T-helper 1 cell treated with Interleukin-12 subunit alpha and Interleukin-12 subunit beta and Interleukin-4 antibody, amounts not matched to agents 30 ng/mL and 1 ng/mL, for 36 hours (primary cell): ENCODE data around the gene GPX4. TPM values are rescaled to one million over a fixed set of nuclear protein-coding genes. Genes with fewer than 3 reads are reported as not detected.

ENCODE experiments used
- intact Hi-C: fragments of 100-400 bp; cut with micrococcal nuclease; formaldehyde crosslinking; loops from one replicate; pipeline ENCODE4 v1.15.1; 2024
- total RNA-seq: library from RNA; stranded (reverse); gene quantifications from 2 replicates; pipeline ENCODE4 v1.2.3, GENCODE V29; 2022

GPX4 gene
- total RNA-seq, 1 donor from 2014 or later: 142 TPM

DNA sequence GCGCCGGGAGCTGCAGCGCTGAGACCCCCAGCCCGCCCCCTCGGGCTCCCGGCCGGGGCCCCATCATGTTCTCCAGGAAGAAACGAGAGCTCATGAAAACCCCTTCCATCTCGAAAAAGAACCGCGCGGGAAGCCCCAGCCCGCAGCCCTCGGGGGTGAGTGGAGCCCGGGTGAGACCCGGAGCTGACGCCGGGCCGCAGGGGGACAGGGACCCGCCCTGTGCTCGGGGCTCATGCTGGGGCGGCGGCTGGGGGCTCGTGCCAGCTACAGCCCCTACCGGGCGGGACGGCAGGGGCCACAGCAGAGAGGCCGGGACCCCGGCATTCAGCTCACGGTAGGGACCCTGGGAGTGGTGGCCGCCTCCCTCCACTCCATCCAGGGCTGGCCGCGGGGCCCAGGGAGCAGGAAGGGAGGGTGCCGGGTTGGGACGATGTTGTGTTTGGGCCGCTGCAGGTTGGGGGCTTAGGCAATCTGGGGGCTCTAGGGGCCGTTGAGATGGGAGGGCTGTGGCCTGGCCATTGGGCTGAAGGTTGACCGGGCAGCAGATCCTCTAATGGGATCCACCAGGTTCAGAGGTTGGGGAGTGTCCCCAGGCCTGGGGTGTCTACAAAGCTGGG lies 36.3 kb upstream of the GPX4 start:
- intact Hi-C loops: loop anchor here (2.0 to 5.0 kb wide), 3 partner anchors 27 to 205 kb away; partner anchors contain the start of gene POLR2E

DNA sequence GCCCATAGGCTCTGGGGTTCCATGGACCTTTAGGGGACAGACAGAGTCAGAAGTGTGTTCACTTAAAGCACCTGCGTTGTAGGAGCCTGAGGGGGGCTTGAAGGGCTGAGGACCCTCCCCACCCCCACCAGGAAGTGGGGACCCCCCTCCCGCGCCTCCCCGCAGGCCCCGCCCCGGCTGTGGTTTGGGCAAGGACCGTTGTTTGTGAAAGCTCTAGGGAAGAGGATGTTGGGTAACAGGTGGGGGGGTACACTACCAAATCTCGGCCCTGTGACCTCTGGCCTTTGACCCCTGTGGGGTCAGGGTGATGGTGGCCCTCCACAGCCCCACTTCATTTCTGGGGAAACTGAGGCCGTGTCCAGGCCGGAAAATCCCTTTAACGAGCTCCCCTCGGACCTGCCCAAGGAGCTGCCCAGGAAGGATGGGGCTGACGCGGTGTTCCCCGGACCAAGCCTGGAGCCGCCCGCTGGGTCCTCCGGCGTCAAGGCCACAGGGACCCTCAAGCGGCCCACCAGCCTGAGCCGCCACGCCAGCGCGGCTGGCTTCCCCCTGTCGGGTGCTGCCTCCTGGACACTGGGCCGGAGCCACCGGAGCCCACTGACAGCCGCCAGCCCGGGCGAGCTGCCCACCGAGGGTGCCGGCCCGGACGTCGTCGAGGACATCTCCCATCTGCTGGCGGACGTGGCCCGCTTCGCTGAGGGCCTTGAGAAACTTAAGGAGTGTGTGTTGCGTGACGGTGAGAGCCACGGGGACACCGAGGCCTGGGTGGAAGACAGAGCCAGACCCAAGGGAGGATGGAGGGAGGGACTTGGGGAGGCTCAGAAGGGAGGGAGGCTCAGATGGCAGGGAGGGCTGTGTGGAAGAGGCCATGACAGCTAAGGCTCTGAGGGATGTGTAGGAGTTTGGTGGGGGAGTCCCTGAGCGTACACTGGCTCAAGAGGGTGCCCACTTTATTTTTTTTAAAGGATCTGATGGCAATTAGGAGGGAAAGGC lies 35.5 kb upstream of the GPX4 start:
- intact Hi-C loops: loop anchor here (1.0 to 5.0 kb wide), 3 partner anchors 9 to 124 kb away; partner anchors contain the start of genes RNU6-2 and TMEM259

DNA sequence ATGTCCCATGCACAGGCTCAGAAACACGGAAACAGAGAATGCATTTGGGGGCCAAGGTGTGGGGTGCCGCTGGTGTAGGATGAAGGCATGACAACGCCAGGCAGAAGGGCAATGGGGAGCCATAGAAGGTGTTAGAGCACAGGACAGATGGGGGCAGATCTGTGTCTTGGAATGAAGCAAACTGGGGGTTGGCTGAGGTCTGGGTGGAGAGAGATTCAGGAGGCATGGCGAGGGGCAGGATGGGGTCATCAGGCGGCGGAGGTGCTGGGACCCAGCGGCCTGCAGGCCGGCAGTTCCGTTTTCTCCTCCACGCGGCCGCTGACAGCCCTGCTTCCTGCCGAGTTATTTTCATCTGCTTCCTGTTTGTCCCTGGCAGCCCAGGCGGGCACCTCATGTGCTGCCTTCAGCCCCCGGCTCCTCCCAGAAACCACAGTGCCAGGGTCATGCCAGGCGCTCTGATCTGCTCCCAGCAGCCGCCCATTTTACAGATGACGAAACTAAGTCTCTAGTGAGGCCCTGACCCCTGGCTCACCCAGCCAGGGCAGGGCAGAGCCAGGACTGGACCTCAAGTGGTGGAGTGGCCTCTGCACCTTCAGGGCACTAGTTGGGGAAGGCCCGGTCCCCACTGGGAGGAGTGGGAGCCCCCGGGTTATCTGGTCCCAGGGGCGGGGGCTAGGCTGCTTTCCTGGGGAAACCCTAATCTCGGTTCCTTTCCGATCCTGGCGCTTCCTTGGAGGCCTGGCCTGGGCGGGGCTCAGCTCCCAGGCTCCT lies 34.6 kb upstream of the GPX4 start:
- intact Hi-C loops: loop anchor here (2.0 to 5.0 kb wide), 2 partner anchors 48 to 123 kb away; partner anchors contain the start of genes RNU6-2 and TMEM259

DNA sequence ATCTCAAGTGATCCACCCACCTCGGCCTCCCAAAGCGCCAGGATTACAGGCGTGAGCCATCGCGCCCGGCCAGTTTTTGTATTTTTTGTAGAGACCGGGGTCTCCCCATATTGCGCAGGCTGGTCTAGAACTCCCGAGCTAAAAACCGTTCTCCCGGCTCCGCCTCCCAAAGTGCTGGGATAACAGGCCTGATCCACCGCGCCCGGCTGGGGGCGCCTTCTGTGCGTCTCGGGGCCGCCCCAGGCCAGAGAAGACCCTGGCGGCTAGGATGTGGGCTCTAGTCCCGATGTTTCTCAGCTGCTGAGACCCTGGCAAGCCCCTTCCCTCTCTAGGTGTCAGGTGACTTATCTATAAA lies 33.2 kb upstream of the GPX4 start:
- intact Hi-C loops: no loop called here

DNA sequence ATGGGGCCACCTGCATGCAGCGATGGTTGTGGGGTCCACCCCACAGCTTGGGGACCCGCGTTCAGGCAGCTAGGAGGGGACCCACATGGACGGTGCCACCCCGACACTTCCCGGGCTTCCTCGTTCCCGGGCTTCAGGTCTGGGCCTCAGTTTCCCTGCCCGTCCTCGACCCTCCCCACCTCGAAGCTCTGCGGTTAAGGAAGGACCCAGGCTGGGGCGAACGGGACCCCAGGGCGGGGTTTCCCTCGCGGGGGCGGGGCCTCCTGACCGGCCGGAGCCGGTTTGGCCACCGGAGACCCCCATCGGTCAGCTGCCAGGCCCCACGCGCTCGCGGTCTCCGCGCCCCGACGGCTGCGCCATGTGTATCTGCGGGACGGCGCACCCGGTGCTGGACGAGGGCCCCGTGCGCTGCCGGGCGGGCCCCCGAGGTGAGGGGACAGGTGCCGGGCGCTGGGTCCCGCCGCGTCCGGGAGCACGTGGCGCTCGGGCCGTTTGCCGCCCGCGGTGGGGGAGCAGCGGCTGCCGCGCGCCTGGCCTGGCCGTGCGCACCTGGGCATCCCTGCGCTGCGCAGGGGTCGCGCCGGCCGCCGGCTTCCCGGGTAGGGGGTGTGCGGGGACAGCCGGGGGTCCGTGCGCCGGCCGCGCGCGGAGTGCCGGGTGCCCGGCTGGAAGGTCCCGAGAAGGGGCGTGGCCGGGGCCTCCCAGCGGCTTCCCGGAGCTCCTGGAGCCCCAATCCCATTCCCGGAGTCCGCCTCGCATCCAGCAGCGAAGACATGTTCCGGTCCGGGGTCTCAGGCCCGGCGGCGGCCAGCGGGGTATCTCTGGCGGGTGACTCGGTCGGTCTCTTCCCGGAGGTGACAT lies 32.6 kb upstream of the GPX4 start:
- intact Hi-C loops: no loop called here

DNA sequence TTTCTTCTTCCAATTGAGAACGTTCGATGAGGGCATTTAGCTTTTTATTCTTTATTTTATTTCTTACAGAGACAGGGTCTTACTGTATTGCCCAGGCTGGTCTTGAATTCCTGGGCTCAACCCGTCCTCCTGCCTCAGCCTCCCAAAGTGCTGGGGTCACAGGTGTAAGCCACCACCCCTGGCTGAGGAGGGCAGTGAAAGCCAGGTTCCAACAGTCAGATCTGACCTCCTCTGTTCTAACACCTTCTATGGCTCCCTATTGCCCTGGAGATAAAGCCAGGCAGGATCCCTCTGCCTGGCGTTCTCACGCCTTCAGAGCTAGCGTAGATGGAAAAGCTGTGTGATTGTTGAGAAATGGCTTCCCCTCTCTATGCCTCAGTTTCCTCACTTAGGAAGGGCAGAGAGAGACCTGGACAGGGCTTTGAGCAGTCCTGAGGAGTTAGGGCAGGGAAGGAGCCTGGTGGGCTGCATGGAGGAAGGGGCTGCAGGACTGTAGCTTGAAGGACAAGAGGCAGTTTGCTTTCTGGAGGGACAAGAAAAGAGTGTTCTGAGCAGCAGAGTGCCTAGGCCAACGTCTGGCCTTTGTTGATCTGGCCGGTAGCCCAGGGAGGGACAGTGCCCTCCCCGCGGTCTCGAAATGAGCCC lies 31.3 kb upstream of the GPX4 start:
- intact Hi-C loops: no loop called here

DNA sequence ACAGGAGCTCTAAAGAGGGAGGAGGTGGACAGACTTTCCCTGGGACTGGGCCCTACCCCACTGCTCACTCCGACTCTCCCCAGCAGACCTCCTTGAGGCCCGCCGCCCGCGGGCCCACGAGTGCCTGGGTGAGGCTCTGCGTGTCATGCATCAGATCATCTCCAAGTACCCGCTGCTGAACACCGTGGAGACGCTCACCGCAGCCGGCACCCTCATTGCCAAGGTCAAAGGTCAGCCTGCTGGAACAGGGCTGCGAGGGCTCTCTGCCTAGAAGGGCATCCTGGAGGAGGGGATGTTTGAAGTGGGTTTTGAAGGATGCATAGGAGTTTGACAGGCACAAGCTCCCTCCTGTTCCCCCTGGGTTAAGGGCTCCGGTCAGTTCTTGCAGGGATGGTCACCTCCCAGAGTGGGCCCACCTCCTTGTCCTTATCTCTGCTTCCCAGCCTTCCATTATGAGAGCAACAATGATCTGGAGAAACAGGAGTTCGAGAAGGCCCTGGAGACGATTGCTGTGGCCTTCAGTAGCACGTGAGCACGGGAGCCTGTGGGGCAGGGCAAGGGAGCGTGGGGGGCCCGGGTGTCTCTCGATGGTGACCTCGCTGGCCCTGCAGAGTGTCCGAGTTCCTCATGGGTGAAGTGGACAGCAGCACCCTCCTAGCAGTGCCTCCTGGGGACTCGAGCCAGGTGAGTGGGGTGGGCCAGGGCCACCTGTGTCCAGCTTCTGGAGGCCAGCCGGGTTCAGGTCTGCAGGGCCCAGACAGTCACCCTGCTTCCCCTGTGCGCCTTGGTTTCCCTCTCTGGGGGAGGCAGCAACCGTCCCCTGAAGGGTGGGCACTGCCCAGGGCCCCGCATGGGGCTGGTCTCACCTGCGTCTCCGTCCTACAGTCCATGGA lies 30.5 kb upstream of the GPX4 start:
- intact Hi-C loops: no loop called here

DNA sequence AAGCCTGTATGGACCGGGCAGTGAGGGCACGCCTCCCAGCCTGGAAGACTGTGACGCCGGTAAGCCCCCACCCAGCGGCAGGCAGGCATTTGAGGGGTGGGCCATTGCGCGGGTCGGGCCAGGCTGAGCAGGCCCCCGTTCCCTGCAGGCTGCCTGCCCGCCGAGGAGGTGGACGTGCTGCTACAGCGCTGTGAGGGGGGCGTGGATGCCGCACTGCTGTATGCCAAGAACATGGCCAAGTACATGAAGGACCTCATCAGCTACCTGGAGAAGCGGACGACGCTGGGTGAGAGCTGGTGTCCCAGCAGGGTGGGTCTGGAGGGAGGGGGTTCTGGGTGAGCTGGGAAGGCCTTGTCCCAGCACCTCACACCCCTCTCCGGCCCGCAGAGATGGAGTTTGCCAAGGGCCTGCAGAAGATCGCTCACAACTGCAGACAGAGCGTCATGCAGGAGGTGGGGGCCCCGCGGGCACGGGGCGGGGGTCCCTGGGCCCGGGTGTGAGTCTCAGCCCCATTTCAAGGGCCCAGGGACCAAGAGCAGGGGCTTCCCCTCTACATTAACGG lies 29.8 kb upstream of the GPX4 start:
- intact Hi-C loops: no loop called here

DNA sequence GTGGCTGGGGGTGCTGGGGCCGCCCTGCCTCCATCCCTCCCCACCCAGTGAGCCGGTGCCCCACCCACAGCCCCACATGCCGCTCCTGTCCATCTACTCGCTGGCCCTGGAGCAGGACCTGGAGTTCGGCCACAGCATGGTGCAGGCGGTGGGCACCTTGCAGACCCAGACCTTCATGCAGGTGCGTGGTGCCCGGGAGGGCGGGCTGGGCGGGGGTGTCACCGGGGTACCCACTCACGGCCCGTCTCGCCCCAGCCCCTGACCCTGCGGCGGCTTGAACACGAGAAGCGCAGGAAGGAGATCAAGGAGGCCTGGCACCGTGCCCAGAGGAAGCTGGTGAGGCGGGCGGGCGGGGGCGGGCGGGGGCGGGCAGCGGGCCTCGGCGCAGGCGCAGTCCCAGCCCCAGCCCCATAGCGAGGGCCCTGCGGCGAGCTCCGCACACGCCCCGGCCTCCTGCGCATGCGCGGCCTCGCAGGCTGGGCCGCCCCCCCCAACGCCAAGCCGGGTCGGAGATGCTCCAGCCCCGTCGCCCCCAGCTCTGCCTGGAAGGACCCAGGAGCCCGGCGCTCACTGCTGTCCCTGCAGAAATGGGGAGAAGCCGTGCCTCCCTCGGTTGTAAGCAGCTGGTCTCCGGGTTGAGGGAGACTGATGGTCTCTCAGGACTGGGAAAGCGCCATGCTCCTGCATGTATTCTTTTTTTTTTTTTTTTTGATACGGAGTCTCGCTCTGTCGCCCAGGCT lies 29.1 kb upstream of the GPX4 start:
- intact Hi-C loops: no loop called here

DNA sequence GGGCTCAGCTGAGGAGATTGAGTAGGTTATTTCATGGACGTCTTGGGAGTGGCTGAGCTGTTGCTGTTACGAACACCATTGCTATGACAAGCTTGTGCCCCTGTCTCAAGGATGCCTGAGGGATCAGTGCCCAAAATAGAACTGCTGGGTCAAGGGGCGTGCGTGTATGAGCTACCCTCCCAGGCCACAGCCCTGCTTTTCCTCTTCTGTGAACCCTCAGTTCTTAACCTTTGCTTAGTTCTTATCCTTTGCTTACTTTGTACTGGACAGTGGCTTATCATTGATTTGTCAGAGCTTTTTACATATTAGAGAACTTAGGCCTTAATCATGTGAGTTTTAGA lies 27.8 kb upstream of the GPX4 start:
- intact Hi-C loops: loop anchor here (2.0 kb wide), 3 partner anchors 19 to 57 kb away; partner anchors contain the start of genes GPX4 and POLR2E

DNA sequence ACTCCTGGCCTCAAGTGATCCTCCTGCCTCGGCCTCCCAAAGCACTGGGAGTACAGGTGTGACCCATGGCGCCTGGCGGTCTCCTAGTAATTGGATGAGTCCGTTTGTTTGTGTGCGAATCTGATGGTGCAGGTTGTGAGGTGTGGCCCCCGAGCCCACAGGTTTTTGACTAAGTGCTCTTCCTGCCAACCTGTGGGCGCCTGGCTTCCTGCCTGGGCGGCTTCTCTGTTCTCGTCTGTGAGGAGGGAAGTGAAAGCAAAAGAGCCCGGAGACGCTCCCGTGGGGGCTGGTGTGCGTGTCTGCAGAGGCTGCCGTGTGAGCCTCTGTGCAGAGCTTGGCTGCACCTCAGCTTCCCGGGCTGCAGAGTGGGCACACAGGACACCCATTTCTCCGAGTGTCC lies 26.8 kb upstream of the GPX4 start:
- intact Hi-C loops: loop anchor here (1.0 to 2.0 kb wide), 6 partner anchors 9 to 163 kb away; partner anchors contain the start of genes GPX4, POLR2E, RNU6-2 and TMEM259

DNA sequence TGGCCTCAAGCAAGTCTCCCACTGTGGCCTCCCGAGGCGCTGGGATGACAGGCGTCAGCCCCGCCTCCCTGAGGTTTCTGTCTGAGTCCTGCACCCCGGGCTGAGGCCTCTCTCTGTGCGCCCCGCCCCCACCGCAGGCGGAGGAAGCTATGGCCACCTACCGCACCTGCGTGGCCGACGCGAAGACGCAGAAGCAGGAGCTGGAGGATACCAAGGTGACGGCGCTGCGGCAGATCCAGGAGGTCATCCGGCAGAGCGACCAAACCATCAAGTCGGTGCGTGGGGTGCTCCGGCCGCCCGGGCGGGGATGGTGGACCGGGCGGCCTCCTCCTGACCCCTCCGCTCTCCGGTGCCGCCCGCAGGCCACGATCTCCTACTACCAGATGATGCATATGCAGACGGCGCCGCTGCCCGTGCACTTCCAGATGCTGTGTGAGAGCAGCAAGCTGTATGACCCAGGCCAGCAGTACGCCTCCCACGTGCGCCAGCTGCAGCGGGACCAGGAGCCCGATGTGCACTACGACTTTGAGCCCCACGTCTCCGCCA lies 24.2 kb upstream of the GPX4 start:
- intact Hi-C loops: no loop called here

DNA sequence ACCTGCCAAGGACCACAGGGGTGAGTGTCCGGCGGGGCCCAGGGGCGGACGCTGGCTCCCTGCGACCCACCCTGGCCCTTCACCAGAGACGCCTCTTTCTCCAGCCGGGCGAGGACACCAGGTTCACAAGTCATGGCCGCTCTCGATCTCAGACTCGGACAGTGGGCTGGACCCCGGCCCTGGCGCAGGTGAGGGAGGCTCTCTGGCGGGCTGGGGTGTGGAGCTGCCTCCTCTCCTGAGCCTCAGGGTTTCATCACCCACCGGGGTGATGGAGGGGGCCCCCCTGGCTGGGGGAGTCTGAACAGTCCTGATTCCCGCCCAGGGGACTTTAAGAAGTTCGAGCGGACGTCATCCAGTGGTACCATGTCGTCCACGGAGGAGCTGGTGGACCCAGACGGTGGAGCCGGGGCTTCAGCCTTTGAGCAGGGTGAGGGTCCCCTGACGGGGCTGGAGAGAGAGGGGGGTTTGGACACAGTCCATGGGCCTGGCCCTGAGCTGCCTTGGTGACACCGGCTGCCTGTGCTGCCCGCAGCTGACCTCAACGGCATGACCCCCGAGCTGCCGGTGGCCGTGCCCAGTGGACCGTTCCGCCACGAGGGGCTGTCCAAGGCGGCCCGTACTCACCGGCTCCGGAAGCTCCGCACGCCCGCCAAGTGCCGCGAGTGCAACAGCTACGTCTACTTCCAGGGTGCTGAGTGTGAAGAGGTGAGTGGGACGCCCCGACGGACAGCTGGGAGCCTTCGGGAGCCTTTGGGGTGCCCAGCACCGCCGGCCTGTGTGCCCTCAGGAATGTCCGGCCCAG lies 23.2 kb upstream of the GPX4 start:
- intact Hi-C loops: no loop called here

DNA sequence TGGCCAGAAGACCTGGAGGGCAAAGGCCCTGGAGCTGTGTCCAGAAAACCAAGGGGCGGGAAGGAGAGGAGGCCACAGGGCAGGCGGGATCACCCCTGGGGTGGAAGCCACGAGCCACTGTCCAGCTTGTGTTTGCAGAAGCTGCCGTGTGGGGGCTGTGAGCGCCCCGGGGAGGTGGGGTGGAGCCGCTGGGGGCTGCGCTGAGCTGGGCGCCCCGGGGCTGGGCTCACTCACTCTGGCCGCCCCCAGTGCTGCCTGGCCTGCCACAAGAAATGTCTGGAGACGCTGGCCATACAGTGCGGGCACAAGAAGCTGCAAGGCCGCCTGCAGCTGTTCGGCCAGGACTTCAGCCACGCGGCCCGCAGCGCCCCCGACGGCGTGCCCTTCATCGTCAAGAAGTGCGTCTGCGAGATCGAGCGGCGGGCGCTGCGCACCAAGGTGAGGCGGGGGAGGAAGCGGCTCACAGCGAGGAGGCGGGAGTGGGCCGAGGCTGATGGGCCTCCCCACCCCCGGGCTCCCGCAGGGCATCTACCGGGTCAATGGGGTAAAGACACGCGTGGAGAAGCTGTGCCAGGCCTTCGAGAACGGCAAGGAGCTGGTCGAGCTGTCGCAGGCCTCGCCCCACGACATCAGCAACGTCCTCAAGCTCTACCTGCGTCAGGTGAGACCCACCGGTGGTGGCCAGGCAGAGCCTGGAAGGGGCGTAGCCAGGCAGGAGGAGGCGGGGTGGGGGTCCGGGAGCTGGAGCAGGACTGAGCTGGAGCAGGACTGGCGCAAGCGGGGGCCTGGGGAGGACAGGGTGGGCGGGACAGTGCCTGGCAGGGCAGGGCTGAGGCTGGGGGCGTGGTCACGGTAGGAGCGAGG lies 22.3 kb upstream of the GPX4 start:
- intact Hi-C loops: loop anchor here (1.0 kb wide), 2 partner anchors 18 to 22 kb away; partner anchors contain the start of gene GPX4

DNA sequence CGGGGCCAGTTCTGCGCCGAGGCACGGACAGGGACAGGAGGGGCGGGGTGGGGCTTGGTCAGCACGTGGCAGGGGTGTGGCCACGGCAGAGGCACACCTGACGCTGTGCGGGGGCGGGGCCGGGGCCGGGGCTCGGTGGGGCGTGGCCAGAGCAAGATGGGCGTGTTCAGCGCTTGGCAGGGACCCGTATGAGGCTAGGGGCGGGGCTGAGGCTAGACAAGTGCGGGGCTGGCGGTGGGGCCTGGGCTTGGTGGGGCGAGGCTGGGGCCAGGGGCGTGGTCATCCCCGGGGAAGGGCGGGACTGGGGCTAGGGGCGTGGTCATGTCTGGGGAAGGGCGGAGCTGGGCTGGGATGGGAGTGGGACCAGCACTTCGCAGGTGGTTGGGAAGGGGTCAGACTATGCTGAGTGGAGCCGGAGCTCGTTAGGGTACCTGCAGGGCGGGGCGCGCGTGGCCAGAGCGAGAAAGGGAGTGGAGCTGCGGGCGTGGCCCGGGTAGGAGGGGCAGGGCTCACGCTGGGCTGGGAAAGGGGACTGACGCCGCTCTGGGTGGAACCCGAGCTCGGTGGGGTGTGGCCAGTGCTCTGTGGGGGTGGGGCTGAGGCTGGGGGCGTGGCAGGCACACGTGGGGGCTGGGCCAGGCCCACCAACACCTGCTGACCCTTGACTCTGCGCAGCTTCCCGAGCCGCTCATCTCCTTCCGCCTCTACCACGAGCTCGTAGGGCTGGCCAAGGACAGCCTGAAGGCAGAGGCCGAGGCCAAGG lies 21.4 kb upstream of the GPX4 start:
- intact Hi-C loops: loop anchor here (1.0 kb wide), 2 partner anchors 19 to 21 kb away; partner anchors contain the start of gene GPX4
